GM08714 (cell line): Measurements from ENCODE around the gene DSCAM.
"Not testable (repeated sequence)": the region's sequence is repeated elsewhere in the genome, so short reads cannot be mapped to it uniquely, and the experiment has no call there.

Experiments
- H3K4me3 ChIP-seq: fragments of 200-500 bp; sonication (Bioruptor generic); 2 replicates; pipeline ENCODE4 v1.5.1; 2014; ENCODE audit warnings: mild to moderate bottlenecking, low read length, inconsistent platforms
- ZNF274 ChIP-seq: IDR thresholded peaks from 2 replicates; pipeline ENCODE4 v1.6.1; 2012; ENCODE audit warnings: mild to moderate bottlenecking, low read depth, low read length

The DSCAM gene

DNA sequence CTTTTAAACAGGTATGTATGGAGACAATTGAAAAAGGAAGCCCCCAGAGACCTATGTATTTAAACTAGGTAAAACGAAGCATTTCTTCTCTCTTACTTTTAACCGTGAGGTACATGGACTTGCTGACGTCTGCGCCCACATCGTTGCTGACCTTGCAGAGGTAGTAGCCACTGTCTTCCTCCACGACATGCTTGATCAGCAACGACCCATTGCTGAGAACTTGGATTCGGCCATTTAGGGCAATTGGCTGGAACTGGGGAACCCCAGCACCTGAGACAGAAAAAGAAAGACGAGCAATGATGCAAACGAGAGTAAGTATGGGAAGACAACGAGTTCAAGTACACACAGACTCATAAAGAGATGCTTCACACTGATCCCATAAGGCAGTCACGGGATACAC, 571.0 kb downstream of the DSCAM start:
- TF ChIP-seq ZNF274, result no peak
- no peak overlapping the region for H3K4me3 ChIP-seq

GRCh38 chr21:40272037-40272436, 574.9 kb downstream of the DSCAM start:
- H3K4me3 ChIP-seq, result no peak overlapping the region
- no peak for TF ChIP-seq ZNF274

GRCh38 chr21:40271164-40271563, 575.8 kb downstream of the DSCAM start:
- no peak for TF ChIP-seq ZNF274

DNA sequence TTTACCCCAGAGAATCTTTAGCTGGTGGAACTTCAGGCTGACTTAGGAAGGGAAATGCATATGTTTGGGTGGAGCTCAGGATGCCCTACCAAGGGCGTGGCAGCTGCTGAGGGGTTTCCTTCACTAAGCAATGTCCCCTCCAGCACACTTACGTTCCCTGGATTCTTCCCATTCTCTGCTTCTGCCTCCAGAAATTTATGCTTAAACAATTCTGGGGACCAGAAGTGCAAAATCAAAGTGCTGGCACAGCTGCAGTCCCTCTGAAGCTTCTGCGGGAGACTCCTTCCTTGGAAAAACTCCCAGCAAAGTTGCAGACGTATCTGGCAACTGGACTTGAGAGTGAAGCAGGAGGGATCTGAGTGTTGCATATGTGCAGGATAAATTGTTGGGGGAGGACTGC, 576.9 kb downstream of the DSCAM start:
- no peak for TF ChIP-seq ZNF274
- no peak overlapping the region for H3K4me3 ChIP-seq

More at GRCh38 chr21:40271164-40271563, 575.8 kb downstream of the DSCAM start:
- no peak overlapping the region for H3K4me3 ChIP-seq

DNA sequence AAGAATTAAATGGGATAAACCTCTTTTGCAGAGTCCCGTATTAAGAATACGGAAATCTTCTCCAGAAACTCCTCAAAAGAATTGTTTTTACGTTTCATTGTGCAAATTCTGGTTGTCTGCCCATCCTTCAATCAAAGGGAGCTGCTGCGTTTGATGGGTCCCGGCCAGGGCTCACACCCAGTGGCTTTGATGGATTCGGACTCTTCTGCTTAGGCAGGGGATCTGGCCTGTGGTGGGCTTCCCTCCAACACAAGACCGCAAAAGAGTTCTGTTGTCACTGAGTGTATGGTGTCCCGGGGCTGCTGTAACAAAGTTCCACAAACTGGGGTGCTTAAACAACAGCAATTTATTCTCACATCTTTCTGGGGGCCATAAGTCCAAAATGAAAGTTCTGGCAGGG, 577.7 kb downstream of the DSCAM start:
- H3K4me3 ChIP-seq, result no peak overlapping the region
- no peak for TF ChIP-seq ZNF274

- H3K4me3 ChIP-seq, result not testable (repeated sequence)
These were observed 588.5 kb downstream of the DSCAM start for GRCh38 chr21:40258456-40258855.

GRCh38 chr21:40257342-40257741, 589.6 kb downstream of the DSCAM start:
- TF ChIP-seq ZNF274, result no peak
- no peak overlapping the region for H3K4me3 ChIP-seq

DNA sequence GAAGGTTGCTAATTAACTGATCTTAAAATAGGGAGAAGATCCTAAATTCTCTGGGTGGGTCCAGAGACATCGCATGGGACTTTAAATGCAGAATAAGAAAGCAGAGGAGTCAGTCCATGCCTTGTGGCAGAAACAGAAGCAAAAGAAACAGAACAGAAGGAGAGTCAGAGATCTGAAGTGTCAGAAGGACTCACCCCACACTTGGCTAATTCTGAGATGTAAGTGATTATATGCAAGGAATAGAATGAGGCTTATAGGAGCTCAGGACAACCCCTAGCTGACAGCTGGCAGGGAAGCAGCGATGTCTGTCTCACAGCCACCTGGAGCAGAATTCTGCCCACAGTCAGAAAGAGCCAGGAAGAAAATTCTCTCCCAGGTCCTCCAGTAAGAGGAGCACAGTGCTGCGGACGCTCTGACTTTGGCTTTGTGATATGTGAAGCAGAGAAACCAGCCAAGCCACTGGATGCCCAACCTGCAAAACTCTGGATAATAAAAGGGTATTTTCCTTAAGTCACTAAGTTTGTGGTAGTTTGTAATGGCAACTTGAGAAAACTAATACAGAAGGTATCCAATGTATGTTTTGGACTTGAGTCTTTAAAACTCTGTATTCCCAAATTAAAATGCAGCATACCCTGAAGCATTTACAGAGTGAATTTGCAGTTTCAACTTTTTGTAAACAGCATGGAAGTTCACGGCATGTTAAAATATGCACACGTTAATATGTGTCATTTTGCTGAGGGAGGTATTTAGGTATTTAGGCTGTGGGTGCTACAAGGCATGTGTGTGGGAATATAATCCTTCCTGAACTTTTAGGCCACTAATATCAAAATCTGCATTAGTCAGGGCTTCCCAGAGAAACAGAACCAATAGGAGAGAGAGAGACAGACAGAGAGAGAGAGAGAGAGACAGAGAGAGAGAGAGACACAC, 591.2 kb downstream of the DSCAM start:
- no peak for TF ChIP-seq ZNF274

DNA sequence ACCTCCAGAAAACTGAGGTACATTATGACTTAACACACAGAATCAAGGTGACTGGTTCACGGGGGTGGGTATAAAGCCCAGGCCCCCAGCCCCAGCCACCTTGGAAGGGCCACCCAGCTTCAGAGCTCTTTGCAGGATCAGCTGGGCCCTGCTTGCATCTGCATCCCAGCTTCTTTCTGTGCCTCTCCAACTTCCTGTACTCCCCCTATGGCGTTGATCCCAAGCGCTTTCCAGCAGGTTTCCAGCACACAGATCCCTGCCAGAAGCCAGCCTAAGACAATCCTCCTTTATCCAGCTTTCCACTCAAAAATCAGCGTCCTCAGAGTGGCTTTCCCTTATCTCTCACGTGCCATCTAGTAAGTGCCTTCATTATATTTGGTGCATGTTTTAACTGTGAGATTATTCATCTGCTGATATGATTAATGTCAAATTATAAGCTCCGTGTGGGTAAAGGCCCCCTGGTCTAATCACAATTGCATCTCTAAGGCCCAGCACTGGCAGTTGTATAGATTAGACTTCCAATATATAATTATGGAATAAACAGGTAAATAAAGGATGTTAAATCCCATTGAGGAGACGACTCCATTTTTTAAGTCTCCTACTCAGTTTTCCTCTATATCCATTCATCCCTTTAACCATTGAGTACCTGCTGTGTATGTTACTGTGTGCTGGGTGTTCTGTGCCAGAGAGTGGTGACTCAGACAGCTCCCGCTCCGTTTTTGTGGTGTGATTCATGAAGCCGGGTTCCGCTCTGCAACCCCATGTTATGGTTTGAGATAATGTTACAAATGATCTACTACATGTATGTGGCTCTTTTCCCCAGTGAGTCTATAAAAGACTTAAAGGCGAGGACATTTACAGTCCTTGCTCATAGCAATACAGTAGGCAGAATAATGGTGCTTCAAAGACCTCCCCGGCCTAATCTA, 592.2 kb downstream of the DSCAM start:
- H3K4me3 ChIP-seq, result no peak overlapping the region
- TF ChIP-seq ZNF274, result no peak

More for the DNA sequence above, 591.2 kb downstream of the DSCAM start:
- H3K4me3 ChIP-seq, result no peak overlapping the region

DNA sequence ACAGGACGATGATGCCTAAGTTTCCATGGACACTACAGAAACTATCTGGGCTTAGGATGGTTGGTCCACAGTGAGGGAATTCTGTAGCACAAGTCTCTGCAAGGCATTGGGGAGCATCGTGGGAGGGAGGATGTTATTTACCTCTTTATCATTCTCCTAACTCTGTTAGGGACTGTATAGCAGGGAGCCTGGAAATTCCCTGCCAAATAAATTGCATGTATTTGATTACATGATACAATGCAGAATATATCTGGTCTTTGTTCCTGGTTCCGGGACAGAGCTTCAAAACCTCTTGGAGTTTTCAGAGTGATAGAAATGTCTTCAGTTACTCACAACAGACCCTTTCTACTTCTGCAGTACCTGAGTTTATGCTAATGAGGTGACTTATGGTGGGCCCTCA, 593.8 kb downstream of the DSCAM start:
- no peak for TF ChIP-seq ZNF274
- H3K4me3 ChIP-seq, result no peak overlapping the region

DNA sequence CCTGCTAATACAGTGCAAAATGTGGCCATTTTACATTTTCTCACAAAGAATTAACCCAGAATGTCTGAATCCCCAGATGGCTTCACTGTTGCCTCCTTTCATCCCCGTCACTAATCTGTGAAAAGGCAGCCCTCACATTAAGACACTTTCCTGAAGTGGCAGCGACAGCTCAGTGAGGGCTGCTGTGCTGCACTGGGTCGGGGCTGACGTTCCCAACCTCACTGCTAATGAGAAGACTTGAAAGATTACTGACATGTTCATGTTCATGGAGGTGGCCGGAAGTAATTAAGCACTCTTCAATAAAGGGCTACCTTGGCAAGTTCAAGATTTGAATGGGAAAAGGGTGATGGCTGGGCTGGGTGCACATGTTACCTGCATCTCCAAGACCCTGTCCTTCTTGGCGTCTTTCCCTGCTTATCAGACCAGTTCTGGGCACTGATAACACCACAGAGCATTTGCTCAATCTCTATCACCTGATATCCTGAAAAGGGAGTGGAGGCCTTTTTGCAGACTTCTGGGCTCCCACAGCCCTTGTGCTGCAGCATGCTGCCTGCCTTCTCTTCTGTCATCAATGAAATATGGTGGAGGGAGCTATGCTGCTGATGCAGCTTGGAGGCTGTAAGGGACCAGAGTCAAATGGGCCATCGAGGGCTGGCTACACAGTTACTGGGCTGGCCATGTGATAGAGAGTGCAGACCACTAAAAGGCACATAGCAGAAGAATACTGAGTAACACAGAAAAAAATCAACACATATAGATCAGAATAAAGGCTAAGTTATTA, 596.3 kb downstream of the DSCAM start:
- no peak overlapping the region for H3K4me3 ChIP-seq
- TF ChIP-seq ZNF274, result no peak

DNA sequence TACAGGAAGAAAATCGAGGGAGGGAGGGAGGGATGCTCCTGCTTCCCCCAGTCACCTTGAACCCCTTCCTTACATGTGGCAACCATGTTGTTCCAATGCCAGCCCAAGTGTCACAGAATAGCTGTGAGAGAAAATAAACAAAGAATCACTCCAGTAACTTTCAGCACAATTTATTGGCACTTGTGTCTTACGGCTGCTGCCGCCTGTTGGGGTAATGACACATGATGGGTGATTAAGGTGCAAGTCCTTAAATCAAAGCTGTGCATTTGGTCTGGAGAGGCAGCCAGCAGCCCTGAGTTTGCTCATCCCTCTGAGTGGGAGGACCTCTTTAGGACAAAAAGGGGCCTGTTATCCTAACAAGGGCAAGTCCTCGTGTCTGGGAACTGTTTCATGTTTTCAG, 602.0 kb downstream of the DSCAM start:
- no peak for TF ChIP-seq ZNF274
- H3K4me3 ChIP-seq, result no peak overlapping the region

DNA sequence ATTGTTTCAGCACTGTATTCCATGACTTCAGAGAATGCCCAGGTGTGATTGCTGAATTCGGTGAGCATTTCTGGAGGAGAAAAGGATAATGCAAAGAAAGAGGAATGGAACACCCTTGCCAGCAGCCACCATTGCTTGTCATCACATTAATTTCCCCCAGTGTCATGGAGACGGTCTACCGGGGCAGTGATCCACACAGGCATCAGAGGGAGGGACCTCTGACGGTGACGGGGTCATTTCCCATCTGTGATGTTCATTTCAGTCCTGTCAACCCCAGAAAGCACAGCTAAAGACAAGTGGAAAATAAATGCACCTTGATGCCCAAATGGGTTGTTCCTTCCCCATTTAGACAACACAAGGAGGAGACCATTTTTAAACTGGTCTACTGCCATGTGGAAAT, 603.3 kb downstream of the DSCAM start:
- no peak for TF ChIP-seq ZNF274
- no peak overlapping the region for H3K4me3 ChIP-seq
